DMS79 (cell line): Measurements from ENCODE around the gene GPN2.
"Not testable (repeated sequence)": the region's sequence is repeated elsewhere in the genome, so short reads cannot be mapped to it uniquely, and the experiment has no call there.

ENCODE experiments used
- DNase-seq: peaks from one replicate; lab custom pipeline; 2025; lab: John Stamatoyannopoulos, UW

GPN2 gene

GRCh38 chr1:26857473-26858060 is 32.5 kb downstream of the GPN2 start:
- no peak for DNase-seq

GRCh38 chr1:26856604-26857469 is 33.2 kb downstream of the GPN2 start:
- DNase-seq: no peak

GRCh38 chr1:26856181-26856580 is 33.9 kb downstream of the GPN2 start:
- no peak for DNase-seq

DNA sequence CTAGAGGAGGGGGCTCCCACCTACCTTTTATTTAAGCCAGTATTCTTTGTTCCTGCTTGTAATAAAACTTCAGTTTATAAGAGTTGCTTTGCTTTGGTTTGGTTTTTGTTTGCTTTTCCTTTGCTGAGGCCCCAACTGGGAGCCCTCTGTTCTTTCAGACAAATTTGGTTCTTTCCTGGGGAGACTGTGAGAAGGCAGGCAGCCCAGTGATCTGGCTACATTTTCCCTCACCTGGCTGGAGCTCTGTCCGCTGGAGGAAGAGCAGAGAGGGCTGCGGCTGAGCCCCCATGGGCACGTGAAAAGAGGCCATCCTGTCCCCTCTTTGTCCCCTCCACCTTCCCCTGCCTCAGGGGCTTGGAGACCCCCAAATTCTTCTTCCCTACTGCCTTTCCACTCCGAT is 34.4 kb downstream of the GPN2 start:
- no peak for DNase-seq

- no peak for DNase-seq
Measured at GRCh38 chr1:26854906-26855305, 35.2 kb downstream of the GPN2 start.

GRCh38 chr1:26853600-26853999 is 36.5 kb downstream of the GPN2 start:
- DNase-seq: no peak

- DNase-seq: peak; percentile 27
Measured at GRCh38 chr1:26853156-26853555, 36.9 kb downstream of the GPN2 start.

DNA sequence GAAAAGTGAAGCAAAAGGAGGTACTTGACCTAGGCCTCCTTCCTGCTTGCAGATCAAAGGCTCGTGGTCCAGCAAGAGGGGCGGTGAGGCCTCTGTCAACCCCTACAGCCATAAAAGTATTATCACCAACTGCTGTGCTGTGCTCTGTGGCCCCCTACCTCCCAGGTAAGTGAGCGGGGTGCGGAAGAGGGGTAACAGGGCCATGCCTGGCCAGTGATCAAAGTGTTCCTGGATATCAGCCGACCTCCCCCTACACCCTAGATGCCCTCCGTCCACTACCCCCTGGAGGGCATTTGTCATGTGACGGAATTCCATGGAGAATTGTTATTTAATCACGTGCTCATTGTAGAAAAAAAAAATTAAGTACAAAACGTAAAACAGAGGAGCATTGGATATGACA is 37.4 kb downstream of the GPN2 start:
- no peak for DNase-seq

- no peak for DNase-seq
Measured at GRCh38 chr1:26851106-26851684, 38.9 kb downstream of the GPN2 start.

DNA sequence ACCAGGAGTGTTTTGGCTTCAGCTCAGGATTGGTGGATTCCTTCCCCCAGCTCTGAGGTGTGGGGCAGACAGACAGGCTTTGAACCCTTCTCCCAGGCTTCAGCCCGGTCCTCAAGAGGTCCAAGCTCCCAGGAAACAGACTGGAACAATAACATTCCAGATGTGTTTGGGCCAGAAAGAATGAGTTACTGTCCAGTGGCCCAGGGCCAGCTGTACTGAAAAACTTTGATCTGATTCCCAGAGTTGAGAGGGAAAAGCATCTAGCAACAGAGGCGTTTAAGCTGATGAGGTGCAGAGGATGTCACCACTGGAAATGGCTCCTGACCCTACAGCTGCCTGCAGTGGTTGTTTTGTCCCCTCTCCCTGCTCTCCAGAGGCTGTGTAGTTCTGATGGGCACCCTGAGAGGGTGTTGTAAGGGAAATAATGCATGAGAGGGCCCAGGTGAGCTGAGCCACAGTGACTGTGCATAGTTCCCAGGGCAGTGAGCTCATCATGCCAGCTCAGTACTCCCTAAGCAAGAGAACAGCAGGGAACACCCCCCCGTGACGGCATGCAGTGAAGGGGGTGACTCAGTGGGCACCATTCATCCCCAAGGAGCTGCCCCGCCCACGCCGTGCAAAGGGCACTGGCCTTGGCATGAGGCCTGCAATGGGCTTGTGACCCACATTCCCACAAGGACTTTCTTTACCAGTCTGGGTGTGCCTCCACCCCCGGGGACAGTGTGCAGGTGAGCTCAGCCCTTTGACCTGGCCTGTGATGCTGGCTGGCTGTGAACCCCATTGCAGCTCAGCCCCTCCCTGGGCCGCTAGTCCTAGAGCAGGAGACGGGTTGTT is 40.9 kb downstream of the GPN2 start:
- no peak for DNase-seq

DNA sequence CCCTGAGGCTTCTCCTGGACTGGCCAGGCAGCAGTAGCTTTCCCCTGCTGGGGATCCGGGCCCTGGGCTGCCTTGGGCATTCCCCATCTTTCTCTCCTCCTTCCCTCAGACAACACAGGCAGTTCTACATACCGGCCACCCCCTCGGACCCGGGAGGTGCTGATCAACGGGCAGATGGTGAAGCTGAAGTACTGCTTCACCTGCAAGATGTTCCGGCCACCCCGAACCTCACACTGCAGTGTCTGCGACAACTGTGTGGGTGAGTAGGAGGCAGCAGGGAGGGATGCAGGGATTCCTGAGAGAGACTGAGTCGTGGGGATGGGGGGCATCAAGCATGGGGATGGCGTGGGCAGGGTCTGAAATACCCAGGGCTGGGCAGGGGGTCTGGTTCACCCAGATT is 41.6 kb downstream of the GPN2 start:
- no peak for DNase-seq

GRCh38 chr1:26847826-26848225 is 42.3 kb downstream of the GPN2 start:
- not testable (repeated sequence) for DNase-seq

- DNase-seq: no peak
Measured at GRCh38 chr1:26844424-26845196, 45.5 kb downstream of the GPN2 start.

DNA sequence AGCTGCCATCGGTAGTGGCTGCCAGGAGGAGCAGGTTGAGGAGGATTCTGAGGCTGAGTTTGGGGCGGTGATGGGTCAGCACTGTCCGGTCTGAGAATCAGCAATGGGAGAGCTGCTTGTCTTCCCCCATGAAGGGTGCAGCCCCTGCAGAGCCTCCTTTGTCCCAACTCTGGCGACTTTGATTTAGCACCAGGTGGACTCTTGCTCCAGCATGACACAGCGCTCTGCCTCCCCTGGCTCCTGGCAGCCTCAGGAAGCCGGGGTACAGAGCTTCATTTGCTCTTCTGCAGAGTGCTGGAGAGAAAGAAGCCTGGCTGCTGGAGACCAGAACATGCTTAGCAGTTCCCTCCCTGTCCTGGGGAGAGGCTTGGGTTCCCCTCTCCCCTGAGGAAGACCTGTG is 50.3 kb downstream of the GPN2 start:
- DNase-seq: no peak

GRCh38 chr1:26839339-26839722 is 50.8 kb downstream of the GPN2 start:
- no peak for DNase-seq

- DNase-seq: no peak
Measured at GRCh38 chr1:26838474-26839338, 51.4 kb downstream of the GPN2 start.

- DNase-seq: not testable (repeated sequence)
Measured at GRCh38 chr1:26837665-26838064, 52.4 kb downstream of the GPN2 start.

DNA sequence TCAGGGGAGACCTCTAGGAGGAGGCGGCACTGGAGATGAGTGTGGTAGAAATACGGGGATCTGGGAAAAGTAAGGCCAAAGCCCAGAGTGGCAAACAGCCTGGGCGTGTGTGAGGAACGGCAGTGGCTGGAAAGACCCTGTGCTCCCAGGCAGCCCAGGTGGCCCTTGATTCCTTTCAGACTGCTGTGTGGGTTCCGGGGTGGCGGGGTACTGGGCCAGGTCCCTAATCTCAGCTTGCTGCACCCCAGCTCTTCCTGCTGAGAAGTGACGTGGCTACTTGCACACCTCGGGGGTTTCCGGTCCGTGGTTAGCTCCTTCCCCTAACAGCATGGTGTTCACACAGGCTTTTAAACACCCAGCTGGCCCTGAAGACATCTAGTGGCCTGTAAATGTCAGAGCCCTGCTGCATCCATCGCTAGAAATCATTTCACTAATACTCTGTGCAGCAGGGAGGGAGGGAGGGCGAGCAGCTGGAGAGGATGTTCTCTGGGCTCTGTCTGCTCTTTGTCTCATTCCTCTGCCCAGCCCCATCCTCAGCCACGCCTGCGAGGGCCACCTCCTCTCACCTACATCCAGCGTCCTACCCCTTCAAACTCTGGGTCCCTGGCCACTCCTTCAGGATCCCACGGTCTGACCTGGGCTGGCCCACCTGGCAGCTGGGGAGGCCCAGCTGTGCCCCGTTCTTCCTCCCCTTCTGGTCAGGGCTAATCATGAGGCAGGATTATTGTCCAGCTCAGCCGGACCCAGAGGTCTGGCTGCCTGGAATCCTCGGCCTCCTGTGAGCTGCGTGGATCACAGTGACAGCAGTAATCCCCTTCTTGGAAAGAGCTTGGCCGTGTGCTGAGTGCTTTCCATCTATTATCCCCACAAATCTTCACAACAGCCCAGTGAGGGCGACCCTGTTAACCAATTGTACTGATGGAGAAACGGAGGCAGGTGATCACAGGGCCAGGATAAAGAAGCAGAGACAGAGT is 56.4 kb downstream of the GPN2 start:
- no peak for DNase-seq

DNA sequence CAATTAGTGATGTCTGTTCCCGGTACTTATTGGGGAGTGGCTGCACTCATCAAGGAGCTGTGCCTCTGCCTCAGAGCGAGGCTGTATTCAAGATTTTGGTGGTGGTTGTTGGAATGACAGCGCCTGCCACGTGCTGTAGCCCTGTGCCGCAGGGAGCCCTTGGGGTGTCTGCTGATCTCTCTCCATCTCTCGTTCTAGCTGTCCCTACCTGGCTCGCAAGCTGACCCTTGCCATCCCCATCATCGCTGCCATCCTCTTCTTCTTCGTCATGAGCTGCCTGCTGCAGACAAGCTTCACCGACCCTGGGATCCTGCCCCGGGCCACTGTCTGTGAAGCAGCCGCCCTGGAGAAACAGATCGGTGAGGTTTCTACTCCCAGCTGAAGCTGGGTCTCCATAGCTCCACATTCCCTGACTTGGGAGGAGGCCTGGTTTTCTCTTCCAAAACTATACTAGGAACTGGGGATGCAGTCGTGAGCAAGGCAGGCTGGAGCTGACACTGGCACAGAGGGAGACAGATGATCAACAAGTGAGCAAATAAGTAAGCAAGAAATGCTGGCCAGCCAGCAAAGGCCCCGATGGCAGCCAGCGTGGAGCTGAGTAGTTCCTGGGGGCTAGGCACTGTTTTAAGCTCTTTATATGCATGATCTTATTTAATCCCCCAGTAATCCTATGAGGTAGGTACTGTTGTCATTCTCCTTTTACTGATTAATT is 57.7 kb downstream of the GPN2 start:
- no peak for DNase-seq
